NCI-H510A (cell line): Measurements from ENCODE around the gene CD96.

Source experiments
- DNase-seq: peaks from one replicate; lab custom pipeline; 2025; lab: John Stamatoyannopoulos, UW

Gene CD96

DNA sequence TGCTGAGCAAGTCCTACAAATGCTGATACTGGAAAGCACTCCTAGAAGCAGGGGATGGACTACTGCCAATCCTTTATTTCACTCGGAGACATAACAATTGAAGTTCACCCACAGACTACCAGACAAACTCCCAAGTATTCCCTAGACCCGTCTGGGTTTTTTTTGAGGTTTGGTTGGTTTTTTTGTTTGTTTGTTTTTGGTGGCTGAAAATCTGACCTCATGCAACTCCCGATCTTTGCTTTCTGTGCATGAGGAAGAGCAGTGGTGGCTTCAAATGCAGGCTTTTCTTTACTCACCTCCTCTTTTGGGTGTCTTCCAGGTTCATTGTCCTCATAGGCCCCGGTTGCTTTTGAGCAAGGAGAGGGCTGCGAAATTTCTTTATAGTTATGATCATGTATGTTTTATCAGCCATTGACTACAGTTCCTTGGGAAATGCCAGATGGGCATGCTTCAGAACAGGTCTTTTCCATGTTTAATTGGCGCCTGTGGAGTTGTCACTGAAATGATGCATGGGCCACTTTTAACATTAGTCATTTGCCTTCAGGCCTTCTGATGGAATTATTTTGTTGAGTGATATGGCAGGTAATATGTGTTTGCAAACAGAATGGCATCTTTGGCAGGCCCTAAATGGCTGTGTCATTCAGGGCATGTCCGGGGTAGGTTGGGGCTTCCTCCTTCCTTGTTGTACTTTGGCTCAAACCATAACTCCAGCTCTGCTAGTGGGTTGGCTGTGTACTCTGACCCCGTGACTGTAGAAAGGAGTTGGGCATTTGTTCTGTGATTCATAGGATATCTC, 134.4 kb downstream of the CD96 start:
- DNase-seq = no peak

DNA sequence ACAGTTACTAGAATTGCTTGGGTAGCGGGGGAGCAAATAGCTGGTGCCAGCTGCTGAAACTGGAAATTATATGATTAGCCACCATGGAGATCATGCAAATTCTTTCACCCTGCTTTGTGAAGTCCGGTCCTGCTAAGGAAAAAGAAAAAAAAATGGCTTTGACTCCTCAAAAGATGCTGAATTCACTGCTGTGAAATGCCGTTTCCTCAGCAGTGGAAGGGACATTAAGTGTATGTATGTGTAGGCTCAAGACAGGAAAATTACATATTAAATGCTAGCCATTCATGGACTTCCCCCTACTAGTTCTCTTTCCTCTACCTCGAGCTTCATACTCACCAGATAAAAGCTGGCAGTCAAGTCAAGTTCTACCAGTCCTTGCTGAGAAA, 135.0 kb downstream of the CD96 start:
- no peak for DNase-seq

DNA sequence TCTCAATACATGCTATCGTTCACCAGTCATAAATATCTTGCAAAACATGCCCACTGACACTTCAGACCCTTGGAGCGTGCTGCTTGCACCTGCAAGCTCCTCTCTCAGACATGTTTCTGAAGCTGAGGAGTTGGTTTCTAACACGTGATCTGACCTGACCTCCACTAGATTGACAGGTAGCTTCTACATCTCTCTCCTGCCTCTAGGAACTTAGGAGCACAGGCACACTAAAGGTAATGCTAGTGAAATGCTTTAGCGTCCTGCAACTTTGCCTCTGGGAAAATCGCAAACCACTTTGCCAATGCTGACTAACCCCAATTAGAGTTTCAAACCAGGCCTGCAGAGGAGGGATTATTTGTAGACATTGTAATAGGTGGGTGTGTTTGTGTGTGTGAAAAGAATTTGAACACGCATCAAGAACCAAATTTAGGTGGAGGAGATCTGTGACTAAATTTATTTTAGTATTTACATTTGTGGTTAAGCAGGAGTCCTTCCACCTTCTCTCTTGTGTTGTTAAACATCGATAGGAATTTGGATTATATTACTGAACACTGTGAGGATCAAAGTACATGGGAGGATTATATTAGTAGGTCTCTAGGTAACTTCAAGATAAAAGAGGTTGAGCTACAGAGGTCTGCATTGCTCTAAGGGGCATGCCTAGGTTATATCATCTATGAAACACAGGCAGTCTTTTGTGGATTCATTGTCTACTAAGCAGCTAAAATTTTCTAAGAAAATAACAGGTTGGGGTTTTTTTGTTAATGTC, 139.8 kb downstream of the CD96 start:
- no peak for DNase-seq

DNA sequence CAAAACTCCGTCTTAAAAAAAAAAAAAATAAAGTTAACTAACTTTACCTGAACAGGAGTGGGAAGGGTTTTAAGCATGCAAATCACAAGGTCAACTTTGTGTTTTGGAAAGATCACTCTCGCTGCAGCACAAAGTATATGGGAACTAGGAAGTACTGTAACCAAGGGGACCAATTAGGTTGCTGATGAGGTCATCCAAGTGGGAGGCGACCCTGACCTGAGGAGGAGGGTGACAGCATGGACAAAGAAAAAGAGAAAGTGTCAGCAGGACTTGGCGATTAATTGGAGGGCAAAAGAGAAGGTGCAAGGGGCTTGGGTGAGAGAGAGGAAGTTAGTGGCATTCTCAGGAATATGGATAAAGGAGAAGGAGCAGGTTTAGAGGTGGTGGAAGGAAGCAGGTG, 142.6 kb downstream of the CD96 start:
- DNase-seq = no peak

DNA sequence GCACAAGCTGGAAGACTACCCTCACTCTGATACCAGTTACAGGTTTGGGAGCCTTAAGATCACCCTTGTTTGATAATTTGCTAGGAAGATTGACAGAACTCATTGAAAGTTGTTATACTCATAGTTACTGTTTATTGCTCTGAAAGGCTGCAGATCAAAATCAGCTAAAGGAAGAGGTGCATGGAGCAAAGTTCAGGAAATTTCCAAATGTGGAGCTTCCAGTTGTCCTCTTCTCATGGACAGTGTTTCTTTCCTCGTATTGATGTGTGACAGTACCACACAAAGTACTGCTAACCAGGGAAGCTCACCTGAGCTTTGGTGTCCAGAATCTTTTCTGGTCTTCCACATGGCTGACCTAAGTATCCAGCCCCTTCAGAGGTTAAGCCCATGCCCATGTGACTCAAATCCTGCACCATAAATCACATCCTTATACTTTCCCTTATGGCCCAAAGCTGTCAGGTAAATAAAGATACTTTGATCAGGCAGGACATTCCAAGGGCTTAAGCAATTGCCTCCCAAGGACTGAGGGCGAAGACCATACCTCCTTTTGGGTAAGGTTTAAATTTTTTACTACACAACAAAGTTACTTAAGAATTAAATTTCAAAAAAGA, 146.3 kb downstream of the CD96 start:
- DNase-seq = no peak

DNA sequence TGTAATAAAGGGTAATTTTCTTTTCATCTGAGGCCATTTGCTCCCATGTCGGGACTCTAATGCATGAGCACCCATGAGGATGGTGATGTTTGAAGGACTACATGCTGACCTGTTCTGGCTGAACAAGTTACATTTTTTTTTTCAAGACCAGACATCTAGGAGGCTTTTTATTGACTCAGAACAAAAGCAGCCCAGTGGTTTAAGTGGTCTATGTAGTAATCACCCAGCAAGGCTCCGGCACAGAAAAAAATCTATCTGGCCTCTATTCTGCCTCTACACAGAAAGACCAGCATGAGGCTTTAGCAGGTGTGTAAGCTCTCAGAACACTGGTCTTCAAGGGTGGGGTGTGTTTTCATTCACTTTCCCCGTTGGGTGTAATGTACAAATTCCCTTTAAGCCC, 148.2 kb downstream of the CD96 start:
- DNase-seq = no peak

DNA sequence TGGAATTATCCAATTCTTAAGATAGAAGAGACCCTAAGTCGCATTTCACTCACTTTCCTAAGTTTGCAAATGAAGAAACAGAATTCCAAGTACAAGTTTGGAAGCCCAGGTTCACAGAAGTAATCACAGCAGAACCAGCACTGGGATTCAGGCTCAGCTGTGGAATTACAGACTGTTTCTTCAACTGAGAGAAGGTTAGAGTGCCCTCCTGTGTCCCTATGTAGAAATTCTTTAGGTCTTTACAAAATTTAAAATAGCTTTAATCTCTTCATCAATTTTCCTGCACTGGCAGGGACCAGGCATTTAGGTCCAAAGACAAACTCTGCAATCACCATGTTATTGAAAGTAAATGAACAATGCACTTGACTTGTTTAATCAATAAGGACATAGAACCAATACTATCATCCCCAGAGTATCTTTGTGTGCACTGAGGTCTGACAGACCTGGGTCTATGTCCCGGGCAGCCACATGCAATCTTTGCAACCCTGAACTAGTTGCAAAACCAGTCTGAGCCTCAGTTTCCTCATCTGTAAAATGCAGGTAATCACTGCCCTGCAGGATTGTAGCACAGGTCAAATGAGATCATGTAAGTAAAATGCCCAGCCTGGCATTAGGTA, 149.4 kb downstream of the CD96 start:
- DNase-seq = no peak

DNA sequence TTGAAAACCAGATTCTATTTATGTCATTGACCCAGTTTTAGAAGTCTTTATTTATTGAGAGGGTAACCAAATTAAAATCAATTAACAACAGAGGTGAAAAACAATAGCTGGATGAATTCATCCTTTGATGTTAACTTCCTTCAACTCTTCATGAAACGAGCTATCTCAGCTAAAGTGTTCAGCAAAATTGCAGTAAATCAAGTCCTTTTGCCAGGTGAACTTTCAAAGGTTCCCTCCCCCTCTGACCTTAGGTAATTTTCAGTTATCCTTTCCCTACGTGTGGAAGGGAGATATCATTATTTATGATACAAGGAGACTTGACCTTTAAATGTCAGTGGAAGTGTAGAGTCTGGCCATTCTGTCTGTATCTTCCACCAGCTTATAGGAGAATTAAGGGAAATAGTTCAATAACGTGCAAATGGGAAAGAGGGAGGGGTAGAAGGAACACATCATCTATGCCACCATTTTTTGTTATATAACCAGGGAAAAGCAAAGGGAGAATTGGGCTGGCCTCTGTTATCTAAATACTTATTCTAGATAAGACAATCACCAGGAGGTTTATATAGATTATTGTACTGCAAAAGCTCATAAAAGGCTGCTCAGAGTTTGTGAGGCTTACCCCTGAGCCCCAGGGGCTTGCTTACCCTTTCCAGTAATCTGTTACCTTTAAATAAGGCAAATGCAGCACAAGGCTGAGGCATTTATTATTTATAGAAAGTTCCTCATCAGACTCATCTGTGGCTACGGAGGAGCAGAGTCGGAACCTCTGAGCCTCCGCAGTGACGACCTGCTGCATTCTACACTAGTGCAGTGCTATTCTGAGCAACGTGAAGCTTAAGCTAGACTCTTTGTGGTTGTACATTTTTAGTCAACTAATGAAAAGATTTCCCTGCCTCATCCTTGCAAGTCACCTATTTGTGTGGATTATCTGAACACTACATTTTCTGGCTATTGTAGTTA, 150.9 kb downstream of the CD96 start:
- no peak for DNase-seq

DNA sequence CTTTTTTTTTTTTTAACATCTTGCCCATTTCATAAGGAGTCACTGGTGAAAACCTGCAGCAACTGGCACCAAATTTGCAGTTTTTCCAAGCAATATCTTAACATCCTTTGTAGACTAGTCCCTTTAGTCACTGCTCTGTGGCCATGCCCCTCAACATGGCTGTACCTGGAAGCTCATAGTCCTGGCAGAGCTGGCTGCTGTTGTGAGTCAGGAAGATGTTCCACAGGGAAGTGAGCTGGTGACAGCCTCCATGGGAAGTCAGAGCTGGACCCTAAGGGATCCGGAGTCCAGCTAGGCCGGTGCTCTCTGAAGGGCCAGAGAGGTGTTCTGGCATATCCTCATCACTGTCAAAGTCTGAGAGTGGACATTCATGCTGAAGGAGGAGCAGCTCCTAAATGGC, 152.5 kb downstream of the CD96 start:
- DNase-seq = no peak

DNA sequence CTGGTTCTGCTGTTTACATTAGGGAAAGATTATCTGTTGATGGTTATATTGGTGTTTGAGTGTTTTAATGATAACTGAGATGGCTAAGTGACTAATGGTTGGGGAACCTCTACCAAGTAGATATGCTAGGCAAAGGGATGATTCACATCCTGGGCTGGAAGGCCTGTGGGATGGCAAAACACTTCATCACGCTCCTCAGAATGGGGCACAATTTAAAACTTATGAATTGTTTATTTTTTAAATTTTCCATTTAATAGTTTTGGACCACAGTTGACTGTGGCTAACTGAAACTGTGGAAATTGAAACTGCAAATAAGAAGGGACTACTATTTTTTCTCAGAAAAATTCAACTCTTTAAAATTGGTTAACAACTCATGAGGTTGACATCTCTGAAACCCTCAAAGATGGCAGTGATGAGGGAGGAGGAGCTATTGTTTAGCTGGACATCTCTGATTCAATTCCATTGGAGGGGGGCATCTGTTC, 153.7 kb downstream of the CD96 start:
- no peak for DNase-seq

DNA sequence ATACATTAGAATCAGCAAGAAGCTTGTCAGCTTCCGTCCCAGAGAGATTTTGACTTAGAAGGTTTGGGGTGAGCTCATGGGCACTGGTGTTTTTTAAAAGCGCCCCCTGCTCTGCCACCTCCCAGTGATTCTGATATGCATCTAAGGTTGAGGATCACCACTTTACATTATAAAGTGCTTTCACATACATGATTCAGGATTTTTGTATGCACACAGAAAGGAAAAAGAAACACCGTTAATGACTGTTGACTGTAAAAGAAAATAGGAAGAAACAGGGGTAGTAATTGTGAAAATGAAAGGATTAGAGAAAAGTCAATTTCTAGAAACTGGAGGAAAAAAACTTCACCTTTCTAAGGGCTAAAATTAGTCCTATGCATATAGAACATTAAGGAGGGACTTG, 158.1 kb downstream of the CD96 start:
- DNase-seq = no peak

DNA sequence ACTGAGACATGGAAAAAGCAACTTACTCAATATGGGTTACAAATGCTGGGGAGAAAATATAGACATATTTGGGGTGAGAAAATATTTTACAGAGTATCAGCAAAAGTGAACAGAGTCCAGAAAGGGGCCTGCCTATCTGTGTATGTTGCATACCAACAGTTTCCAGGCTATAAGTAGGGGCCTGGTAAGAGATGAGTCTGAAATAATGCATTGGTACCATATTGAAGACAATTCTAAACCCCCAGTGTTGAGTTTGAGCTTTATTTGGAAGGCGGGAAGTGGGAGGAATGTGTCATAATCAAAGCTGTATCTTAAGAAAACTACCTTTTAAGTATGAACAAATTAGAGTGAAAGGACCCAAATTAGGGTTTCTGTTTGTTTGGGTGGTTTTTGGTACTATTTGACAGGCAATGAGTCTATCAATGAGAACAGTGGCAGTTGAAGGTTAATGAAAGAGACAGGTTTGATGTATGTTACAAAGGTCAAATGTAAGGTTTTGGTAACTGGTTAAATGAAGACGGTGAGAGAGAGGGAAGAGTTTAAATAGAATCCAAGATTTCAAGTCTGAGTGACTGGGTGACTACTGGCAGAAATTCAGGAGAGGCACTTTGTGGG, 159.4 kb downstream of the CD96 start:
- no peak for DNase-seq
